Adipocyte (in vitro differentiated cells): ENCODE data around the gene CTU1.
"Not testable (repeated sequence)": the region's sequence is repeated elsewhere in the genome, so short reads cannot be mapped to it uniquely, and the experiment has no call there.

Experiments used
- DNase-seq: peaks from one replicate; pipeline ENCODE4 v3.0.0-alpha.2; 2015; ENCODE audit warnings: low read depth
- H3K27me3 ChIP-seq: replicated peaks from 2 replicates; pipeline ENCODE4 v1.7.0; 2013; ENCODE audit warnings: mild to moderate bottlenecking, low read length, moderate library complexity; ENCODE audit not compliant: control insufficient read depth, insufficient read depth
- H3K36me3 ChIP-seq: 2 replicates; pipeline ENCODE4 v1.7.0; 2013; ENCODE audit warnings: low read length, mild to moderate bottlenecking, moderate library complexity; ENCODE audit not compliant: control insufficient read depth, insufficient read depth, severe bottlenecking
- H3K4me1 ChIP-seq: 2 replicates; pipeline ENCODE4 v1.7.0; 2013; ENCODE audit warnings: mild to moderate bottlenecking, low read length, moderate library complexity; ENCODE audit not compliant: control insufficient read depth, insufficient read depth
- H3K4me3 ChIP-seq: 2 replicates; pipeline ENCODE4 v1.7.0; 2013; ENCODE audit warnings: mild to moderate bottlenecking, low read length, moderate library complexity
- H3K9ac ChIP-seq: 2 replicates; pipeline ENCODE4 v1.7.0; 2013; ENCODE audit warnings: mild to moderate bottlenecking, low read length, moderate library complexity
- H3K9me3 ChIP-seq: 2 replicates; pipeline ENCODE4 v1.7.0; 2013; ENCODE audit warnings: mild to moderate bottlenecking, low read length, moderate library complexity; ENCODE audit not compliant: control insufficient read depth

The CTU1 gene

GRCh38 chr19:51108066-51108804 is at the start of gene CTU1:
Gene CTU1, minus strand, starts transcription at chr19:51108409. Its CDS starts 3,840 bp downstream, at chr19:51104569.
- Histone ChIP-seq H3K4me1 (peaks cover 19% of the 10 kb centered on the region), H3K4me3 (peak within 1 kb of the TSS; percentile 93), H3K27me3 (peaks cover 16% of the 10 kb centered on the region), H3K9me3 (no peaks in the 10 kb centered on the region), H3K36me3 (peaks cover 6% of the 10 kb centered on the region), H3K9ac (peak within 1 kb of the TSS; percentile 91)
- DNase-seq = peak; percentile 100

- no peaks in the 10 kb centered on the region for H3K4me1 ChIP-seq
- no peak for DNase-seq
- peaks cover 48% of the 10 kb centered on the region for H3K27me3 ChIP-seq
- no peaks in the 10 kb centered on the region for H3K36me3 ChIP-seq
- no peak overlapping the region for H3K4me3 ChIP-seq
- H3K9me3 ChIP-seq = no peaks in the 10 kb centered on the region
- H3K9ac ChIP-seq = no peak overlapping the region
Observed at GRCh38 chr19:51157265-51157664, 49.1 kb upstream of the CTU1 start.

GRCh38 chr19:51156710-51157109 is 48.5 kb upstream of the CTU1 start:
- no peaks in the 10 kb centered on the region for H3K4me1 ChIP-seq
- no peak for DNase-seq
- H3K9me3 ChIP-seq = no peaks in the 10 kb centered on the region
- H3K4me3 ChIP-seq = no peak overlapping the region
- no peaks in the 10 kb centered on the region for H3K36me3 ChIP-seq
- H3K9ac ChIP-seq = no peak overlapping the region
- H3K27me3 ChIP-seq = peaks cover 52% of the 10 kb centered on the region

GRCh38 chr19:51150627-51151026 is 42.4 kb upstream of the CTU1 start:
- Histone ChIP-seq H3K4me1 (no peaks in the 10 kb centered on the region), H3K4me3 (no peak overlapping the region), H3K9ac (no peak overlapping the region), H3K9me3 (peaks cover 6% of the 10 kb centered on the region), H3K27me3 (peaks cover 19% of the 10 kb centered on the region), H3K36me3 (no peaks in the 10 kb centered on the region)
- DNase-seq = no peak

GRCh38 chr19:51148580-51148979 is 40.4 kb upstream of the CTU1 start:
- Histone ChIP-seq H3K9ac (no peak overlapping the region), H3K36me3 (no peaks in the 10 kb centered on the region), H3K4me3 (no peak overlapping the region), H3K27me3 (peaks cover 19% of the 10 kb centered on the region), H3K9me3 (peaks cover 6% of the 10 kb centered on the region), H3K4me1 (no peaks in the 10 kb centered on the region)
- no peak for DNase-seq

- no peak for DNase-seq
- peaks cover 16% of the 10 kb centered on the region for H3K27me3 ChIP-seq
- no peak overlapping the region for H3K4me3 ChIP-seq
- H3K36me3 ChIP-seq = no peaks in the 10 kb centered on the region
- H3K9ac ChIP-seq = no peak overlapping the region
- no peaks in the 10 kb centered on the region for H3K4me1 ChIP-seq
- H3K9me3 ChIP-seq = peaks cover 6% of the 10 kb centered on the region
Observed at GRCh38 chr19:51147663-51148062, 39.5 kb upstream of the CTU1 start.

GRCh38 chr19:51146751-51147150 is 38.5 kb upstream of the CTU1 start:
- H3K4me1 ChIP-seq = no peaks in the 10 kb centered on the region
- H3K36me3 ChIP-seq = no peaks in the 10 kb centered on the region
- H3K27me3 ChIP-seq = peaks cover 8% of the 10 kb centered on the region
- H3K9ac ChIP-seq = no peak overlapping the region
- DNase-seq = no peak
- H3K9me3 ChIP-seq = peaks cover 6% of the 10 kb centered on the region
- no peak overlapping the region for H3K4me3 ChIP-seq

- H3K9me3 ChIP-seq = peaks cover 6% of the 10 kb centered on the region
- DNase-seq = no peak
- peaks cover 15% of the 10 kb centered on the region for H3K27me3 ChIP-seq
- no peak overlapping the region for H3K4me3 ChIP-seq
- no peak overlapping the region for H3K9ac ChIP-seq
- no peaks in the 10 kb centered on the region for H3K36me3 ChIP-seq
- H3K4me1 ChIP-seq = no peaks in the 10 kb centered on the region
Observed at GRCh38 chr19:51145916-51146493, 37.8 kb upstream of the CTU1 start.

GRCh38 chr19:51144482-51145045 is 36.4 kb upstream of the CTU1 start:
- DNase-seq = no peak
- no peak overlapping the region for H3K9ac ChIP-seq
- H3K36me3 ChIP-seq = no peaks in the 10 kb centered on the region
- H3K4me3 ChIP-seq = no peak overlapping the region
- H3K4me1 ChIP-seq = no peaks in the 10 kb centered on the region
- peaks cover 27% of the 10 kb centered on the region for H3K27me3 ChIP-seq
- H3K9me3 ChIP-seq = peaks cover 4% of the 10 kb centered on the region

GRCh38 chr19:51143486-51143885 is 35.3 kb upstream of the CTU1 start:
- H3K9me3 ChIP-seq = no peaks in the 10 kb centered on the region
- H3K4me1 ChIP-seq = peaks cover 3% of the 10 kb centered on the region
- no peak for DNase-seq
- no peak overlapping the region for H3K4me3 ChIP-seq
- H3K36me3 ChIP-seq = no peaks in the 10 kb centered on the region
- H3K27me3 ChIP-seq = peaks cover 29% of the 10 kb centered on the region
- H3K9ac ChIP-seq = no peak overlapping the region

- H3K4me3 ChIP-seq, DNase-seq, H3K9me3 ChIP-seq, H3K36me3 ChIP-seq, H3K4me1 ChIP-seq, H3K9ac ChIP-seq: not testable (repeated sequence)
- peaks cover 29% of the 10 kb centered on the region for H3K27me3 ChIP-seq
Observed at GRCh38 chr19:51142809-51143475, 34.7 kb upstream of the CTU1 start.
